Measurements from ENCODE around the gene EEF1AKMT1.

DNA sequence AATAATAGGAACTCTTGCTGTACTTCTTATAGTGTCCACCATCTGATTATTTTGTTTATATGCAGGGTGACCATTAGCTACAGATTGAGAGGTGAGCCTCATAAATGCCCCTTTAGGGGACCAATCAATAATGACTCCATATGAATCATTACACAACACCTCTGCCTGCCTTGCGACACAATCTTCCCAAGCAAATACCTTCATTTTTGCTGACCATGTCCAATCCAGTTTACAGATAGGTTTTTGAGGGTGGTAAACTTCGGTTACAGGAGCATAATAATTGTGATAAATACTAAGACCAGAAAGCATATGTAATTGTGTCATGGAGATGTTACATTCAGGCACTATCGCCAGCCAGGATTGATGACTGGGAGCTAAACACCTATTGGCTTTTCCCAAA is 93.9 kb downstream of the EEF1AKMT1 start:
- TF ChIP-seq, protein P1, sequence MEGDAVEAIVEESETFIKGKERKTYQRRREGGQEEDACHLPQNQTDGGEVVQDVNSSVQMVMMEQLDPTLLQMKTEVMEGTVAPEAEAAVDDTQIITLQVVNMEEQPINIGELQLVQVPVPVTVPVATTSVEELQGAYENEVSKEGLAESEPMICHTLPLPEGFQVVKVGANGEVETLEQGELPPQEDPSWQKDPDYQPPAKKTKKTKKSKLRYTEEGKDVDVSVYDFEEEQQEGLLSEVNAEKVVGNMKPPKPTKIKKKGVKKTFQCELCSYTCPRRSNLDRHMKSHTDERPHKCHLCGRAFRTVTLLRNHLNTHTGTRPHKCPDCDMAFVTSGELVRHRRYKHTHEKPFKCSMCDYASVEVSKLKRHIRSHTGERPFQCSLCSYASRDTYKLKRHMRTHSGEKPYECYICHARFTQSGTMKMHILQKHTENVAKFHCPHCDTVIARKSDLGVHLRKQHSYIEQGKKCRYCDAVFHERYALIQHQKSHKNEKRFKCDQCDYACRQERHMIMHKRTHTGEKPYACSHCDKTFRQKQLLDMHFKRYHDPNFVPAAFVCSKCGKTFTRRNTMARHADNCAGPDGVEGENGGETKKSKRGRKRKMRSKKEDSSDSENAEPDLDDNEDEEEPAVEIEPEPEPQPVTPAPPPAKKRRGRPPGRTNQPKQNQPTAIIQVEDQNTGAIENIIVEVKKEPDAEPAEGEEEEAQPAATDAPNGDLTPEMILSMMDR (IDR thresholded peaks at IDR 0.05; ENCODE audit: low read depth, low read length, poor library complexity, severe bottlenecking), result no peak
- TF ChIP-seq EZH2phosphoT487 (IDR thresholded peaks at IDR 0.05; ENCODE audit: borderline replicate concordance, low read length), result no peak
